HG02610 (cell line): ENCODE measurements around the gene NAV3.

ENCODE experiments used
- ATAC-seq: cut with Tn5 transposase; IDR thresholded peaks from one replicate; pipeline ENCODE4 v1.9.1; 2021; ENCODE audit warnings: mild to moderate bottlenecking, moderate library complexity; ENCODE audit not compliant: unreplicated experiment

The NAV3 gene, protein sequence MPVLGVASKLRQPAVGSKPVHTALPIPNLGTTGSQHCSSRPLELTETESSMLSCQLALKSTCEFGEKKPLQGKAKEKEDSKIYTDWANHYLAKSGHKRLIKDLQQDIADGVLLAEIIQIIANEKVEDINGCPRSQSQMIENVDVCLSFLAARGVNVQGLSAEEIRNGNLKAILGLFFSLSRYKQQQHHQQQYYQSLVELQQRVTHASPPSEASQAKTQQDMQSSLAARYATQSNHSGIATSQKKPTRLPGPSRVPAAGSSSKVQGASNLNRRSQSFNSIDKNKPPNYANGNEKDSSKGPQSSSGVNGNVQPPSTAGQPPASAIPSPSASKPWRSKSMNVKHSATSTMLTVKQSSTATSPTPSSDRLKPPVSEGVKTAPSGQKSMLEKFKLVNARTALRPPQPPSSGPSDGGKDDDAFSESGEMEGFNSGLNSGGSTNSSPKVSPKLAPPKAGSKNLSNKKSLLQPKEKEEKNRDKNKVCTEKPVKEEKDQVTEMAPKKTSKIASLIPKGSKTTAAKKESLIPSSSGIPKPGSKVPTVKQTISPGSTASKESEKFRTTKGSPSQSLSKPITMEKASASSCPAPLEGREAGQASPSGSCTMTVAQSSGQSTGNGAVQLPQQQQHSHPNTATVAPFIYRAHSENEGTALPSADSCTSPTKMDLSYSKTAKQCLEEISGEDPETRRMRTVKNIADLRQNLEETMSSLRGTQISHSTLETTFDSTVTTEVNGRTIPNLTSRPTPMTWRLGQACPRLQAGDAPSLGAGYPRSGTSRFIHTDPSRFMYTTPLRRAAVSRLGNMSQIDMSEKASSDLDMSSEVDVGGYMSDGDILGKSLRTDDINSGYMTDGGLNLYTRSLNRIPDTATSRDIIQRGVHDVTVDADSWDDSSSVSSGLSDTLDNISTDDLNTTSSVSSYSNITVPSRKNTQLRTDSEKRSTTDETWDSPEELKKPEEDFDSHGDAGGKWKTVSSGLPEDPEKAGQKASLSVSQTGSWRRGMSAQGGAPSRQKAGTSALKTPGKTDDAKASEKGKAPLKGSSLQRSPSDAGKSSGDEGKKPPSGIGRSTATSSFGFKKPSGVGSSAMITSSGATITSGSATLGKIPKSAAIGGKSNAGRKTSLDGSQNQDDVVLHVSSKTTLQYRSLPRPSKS (N-terminal part only)

DNA sequence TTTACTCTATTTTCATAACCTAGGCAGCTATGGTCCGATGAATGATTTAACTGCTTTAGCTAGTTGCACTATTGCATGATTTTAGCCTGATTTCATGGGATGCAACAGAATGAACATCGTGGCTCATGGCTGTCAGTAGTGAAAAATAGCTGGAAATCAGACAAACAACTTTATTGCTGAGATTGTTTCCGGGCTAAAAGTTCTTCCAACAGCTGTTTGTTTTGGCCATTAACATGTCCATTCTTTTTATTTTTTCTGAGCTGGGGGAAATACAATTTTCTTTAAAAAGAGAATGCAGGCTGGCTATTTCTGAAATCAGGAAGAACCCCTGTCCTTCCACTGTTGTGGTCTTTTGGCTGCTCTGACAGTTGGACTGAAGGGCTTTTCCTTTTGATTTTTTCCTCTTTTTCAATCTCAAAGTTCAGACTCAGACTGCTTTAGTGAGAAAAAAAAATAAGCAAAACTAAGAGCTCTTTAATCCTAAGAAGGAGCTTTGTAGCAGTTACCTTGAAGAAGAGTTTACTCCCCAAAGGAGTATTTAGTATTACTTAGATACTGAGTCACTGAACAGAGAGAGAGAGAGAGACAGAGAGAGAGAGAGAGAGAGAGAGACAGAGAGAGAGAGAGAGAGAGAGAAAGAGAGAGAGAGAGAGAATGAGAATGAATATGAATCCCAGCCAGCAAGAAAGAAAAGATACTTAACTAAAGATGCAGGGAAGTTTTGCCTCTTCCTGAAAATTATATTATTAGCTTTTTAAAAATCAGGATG lies at the start of gene NAV3:
TSS of gene NAV3 (plus strand) at position 312 of the 769 bp plus-strand sequence. CDS start 568 bp downstream, outside the sequence.
- ATAC-seq: no peak

DNA sequence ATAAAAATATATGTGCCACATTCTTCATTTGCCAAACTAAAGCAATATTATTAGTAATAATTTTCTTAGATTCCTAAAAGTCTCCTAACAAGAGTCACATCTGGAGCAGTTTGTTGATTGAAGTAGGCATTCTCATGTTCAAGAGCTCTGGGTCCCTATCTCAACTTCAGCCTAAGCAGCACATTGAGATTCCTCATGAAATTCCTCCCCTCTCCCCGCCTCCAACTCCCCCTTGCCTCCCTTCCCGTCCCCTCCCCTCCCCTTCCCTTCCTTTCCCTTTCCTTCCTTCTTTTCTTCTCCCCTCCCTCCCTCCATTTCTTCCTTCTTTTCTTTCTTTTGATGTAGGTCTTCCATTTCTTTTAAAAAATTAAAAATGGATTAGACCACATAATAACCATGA lies 48.7 kb upstream of the NAV3 start:
- no peak for ATAC-seq

DNA sequence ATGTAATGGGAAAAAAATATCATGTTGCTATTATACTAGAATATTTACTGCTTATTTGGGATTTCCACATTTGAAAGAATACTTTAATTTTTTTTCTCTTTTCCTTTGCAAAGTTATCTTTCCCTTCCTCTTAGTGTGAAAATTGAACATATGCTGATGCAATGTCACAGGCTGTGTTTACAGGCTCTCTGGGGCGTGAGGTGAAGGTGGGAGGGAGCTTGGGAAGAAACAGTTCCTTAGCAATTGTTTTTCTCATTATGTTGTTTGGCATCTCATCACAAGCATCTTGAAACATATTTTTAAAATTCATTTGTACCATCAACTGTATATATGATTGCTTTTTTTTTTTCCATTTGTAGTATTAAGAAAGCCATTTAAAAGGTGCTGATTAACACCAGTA lies 47.9 kb upstream of the NAV3 start:
- no peak for ATAC-seq

DNA sequence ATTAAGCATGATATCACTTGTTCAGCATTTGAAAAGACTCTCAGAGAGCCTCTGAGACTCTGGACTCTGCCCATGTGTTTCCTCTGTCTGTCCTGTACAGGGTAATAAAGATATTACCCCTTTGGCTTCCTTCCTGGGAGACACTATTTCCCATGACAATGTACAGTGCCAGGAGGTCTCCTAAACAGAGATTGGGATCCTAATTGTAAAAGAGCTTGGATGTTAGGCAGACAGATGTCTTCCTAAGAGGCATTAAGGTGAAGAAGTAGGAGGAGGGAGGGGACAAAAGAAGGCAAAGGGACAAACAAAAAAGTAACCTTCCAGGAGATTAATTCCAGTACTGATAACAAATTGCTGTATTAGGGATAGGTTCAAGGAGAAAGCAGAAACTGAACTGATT lies 45.5 kb upstream of the NAV3 start:
- no peak for ATAC-seq

DNA sequence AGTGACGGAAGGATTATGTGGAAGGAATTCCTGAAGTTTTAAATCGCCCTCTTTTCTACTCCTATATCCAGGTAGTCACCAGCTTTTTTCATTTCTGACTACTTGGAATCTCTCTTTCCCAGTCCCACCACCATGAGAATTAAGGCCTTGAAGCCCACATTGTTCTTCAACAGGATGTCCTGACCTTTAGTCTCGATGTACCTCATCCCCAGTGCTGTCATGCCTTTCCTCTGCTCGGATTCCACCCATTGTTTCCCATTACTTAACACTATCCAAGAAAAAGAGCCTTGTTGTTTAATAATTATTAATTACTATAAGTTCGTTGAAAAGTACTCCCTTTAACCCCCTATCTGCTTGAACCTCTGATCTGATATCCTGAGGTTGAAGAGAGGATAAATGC lies 44.0 kb upstream of the NAV3 start:
- no peak for ATAC-seq

DNA sequence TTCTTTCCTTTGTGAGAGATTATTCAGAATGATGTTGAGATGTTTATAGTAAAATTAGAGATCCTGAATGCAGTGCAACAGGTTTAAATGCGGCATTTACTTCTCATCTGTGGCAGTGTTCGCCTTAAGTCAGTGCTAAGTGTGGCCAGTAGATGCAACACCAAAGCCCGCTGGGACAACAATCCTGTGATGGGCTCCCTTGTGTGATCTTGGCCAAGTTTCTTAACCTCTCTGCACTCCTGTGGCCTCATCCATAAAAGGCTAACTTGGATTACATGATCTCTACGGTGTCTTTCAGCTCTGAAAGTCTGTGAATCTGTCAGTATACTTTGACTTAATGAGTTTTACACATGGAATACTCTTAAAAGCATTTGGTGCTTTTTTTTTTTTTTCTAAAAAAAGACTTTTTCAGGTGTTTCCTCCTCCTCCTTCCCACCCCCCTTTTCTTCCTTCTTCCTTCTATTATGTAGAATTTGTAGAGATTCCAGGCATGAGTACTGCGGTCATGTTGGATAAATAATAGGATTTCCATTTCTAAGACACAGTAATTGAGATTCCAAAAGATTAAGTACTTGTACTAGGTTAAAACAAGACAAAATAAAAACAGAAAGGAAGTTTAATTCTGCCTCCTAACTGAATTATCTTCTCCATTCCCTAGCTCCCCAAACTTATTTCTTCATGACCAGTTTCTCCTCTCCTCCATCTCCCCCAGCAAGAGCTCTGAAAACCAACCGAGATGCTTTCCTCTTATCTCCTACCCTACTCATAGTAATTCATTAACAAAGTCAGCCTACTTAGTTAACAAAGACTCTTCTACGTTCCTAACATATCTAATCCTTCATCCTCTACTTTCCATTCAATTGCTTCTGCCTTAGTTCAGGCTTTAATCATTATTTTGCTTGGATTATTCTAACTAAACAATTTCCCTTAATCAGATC lies 42.2 kb upstream of the NAV3 start:
- no peak for ATAC-seq

DNA sequence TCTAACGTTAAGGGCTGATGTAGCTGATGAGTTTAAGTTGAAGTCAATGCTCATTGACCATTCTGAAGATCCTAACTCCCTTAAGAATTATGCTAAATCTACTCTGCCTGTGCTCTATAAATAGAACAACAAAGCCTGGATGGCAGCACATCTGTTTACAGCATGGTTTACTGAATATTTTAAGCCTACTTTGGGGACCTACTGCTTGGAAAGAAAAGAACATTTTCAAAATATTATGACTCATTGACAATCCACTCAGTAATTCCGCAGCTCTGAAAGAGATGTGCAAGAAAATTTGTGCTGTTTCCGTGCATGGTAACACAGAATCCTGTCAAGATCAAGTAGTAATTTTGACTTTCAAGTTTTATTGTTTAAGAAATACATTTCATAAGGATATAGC lies 35.0 kb upstream of the NAV3 start:
- ATAC-seq: no peak

DNA sequence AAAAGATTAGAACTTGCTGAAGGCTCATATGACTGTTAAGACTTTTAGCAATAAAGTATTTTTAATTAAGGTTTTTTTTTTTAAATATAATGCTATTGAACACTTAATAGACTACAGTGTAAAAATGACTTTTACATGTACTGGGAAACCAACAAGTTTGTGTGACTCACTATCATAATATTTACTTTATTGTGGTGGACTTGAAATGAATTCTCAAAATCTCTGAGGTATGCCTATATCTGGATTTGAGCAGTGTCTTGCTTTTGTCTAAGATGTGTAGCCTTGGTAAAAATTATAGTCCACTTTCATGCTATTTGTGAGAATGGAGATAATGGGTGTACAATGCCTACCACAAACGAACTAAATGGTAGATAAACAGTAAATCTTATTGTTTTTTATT lies 33.9 kb upstream of the NAV3 start:
- ATAC-seq: no peak

DNA sequence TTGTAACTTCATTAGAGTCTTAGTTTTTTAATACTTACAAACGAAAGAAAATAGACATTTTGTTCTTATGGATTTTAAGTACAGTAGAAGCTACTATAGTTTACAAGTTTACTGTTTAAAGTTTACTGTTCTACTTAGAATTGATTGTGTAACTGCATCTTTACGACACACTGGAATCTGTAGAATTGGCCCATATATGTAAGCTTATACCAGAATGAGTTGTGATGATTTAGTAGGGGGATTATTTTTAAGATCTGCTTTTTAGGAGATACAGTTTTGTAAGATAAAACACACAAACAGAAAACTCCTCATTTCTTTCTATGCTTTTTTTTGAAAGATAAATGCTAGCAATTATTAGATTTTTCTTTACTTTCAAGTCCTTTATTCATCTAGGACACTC lies 30.2 kb upstream of the NAV3 start:
- ATAC-seq: no peak

DNA sequence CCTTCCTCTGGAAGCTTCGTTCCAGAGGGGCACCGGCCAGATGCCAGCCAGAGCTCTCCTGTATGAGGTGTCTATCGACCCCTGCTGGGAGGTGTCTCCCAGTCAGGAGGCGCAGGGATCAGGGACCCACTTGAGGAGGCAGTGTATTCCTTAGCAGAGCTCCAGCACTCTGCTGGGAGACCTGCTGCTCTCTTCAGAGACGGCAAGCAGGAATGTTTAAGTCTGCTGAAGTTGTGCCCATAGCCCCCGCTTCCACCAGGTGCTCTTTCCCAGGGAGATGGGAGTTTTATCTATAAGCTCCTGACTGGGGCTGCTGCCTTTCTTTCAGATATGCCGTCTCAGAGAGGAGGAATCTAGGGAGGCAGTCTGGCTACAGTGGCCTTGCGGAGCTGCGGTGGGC lies 22.2 kb upstream of the NAV3 start:
- no peak for ATAC-seq

DNA sequence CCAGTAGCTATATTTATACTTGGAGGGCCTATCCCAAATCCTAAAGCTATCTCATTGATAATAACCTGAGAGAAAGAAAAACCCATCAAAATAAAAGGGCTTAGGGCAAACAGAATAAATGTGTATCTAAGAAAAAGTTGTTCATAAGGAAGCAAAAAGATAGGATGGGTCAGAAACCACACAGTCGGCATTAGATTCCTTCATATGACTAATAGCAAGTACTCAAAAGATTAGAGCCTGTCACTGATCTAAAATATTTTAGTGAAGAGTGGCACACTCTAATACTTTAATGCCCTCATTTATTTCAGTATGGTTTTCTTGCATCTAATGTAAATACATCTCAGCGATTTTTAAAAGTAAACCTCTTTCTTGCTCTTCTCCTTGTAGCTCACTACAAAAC lies 17.1 kb upstream of the NAV3 start:
- ATAC-seq: no peak

DNA sequence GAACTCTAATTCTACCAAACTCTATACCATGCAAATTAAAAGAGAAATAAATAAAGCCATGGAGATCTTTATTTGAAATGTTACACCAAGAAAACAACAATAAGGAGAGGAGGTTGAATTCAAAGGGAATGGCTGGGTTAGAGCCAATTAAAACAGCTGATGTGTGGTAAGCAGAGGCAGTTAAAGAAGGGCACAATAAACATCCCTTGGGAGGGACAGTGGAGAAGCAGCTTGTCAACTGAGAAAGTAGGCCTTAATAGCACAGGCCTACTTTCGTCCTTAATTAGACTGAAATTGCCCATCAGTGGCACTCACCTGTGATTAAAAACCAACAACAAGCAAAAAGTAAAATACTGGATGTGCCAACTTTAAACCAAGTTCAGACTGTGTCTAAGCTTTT lies 16.3 kb upstream of the NAV3 start:
- ATAC-seq: no peak

DNA sequence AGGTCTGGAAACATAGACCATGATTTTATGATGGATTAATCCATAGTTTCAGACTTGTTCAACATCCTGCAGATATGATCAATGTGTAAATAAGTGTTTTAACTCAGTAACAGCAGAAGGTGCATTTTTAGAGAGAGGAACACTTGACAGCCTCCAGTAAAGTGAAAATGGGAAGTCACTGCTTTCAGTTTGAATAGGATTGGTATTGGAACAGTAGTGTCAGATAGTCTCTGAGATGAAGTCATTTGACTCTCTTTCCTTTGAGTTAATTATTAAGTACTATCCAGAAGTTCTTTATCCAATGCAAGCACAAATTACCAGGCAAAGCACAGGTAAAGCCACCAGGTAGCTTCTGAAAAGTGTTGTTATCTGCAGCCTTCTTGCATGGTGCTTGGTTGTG lies 14.5 kb upstream of the NAV3 start:
- peak; percentile 98 for ATAC-seq

DNA sequence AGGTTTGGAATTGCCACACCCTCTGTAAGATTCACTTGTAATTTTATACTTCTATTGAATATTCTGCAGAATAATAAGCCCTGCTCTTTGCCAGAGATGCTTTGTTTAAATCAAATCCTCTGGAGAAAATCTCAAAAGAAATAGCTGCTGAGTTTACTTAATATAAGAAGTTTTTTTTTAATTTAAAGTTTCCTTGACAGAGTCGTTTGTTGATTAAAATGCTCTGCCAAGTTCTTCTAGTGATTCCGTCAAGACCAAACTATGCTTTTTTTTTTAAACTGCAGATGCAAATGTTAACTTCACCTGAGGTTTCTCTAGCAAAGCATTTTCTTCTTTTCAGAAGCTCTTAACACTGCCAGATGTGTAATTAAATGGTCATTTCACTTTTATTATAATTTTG lies 13.4 kb upstream of the NAV3 start:
- ATAC-seq: no peak

DNA sequence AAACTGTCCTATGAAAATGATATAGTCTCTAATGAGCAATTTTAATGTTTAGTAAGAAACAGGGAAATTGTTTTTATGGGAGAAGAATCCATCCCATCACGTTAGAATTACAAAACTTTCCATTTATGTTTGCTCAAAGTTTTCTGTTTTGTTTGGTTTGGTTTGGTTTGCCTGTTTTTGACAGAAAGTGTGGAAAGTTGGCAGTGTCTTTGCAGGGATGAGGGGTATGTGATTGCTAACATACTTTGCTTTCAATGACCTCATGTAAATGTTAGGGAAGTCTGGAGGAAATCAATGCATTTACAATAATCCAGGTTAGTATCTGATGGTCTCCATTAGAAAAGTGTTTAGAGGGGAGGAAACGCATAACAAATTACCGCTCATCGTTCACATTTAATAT lies 12.3 kb upstream of the NAV3 start:
- ATAC-seq: no peak

DNA sequence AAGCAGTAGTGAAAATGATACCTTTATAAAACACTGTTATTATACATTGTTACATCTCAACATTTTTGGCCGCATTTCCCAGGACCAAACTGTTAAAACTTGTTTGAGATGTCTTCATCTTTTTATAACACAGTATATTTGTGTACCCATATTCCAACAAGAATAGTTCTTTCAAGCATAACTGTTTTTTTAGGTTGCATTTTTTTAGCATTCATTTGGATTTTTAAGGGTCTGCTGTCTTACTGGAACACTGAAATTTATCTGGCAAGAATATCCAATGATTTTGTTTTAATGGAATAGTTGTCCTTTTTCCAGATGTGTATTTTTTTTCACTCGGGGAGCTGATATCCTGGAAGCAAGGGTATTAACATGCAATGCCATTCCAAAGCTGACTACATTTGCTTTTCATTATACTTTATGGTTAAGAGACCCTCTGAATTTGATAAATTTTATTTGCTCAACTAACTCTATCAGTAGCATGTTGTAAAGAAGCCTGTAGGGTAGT lies 8.9 kb upstream of the NAV3 start:
- ATAC-seq: no peak

DNA sequence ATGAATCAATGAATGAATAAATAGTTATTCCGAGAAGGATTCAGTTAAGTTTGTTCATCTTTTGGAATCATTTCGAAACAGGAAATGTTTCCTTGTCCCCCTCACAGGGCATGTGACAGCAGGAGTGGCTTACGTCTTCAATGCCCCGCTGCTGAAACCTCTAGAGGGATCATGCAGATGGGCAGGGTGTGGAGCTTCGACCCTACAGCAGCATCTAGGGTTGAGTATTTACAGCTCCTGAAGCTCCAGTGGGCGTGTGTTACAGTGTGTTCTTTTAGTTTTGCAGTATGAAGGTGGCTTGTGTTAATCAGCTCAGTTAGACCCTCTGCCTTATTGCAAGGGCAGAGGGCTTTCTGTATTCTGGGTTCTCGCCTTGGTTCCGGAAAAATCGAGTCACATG lies 2.6 kb downstream of the NAV3 start:
- no peak for ATAC-seq

DNA sequence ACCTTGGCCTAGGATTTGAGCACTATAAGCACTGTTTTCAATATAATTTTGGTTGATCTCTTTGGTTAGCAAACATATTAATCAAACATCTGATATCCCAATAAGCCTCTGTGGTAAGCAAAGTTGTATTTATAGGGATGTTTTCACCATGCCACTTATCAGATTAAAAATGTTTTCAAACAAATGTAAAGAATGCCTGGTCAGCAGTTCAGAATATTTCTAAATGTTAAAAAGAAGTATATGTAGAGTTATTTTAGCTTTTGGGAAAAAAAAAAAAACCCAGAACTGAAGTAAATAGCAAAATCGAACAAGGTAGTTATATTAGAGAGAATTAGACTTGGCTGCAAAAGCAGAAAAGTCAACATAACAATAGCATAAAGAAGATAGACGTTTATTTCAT lies 3.9 kb downstream of the NAV3 start:
- no peak for ATAC-seq

DNA sequence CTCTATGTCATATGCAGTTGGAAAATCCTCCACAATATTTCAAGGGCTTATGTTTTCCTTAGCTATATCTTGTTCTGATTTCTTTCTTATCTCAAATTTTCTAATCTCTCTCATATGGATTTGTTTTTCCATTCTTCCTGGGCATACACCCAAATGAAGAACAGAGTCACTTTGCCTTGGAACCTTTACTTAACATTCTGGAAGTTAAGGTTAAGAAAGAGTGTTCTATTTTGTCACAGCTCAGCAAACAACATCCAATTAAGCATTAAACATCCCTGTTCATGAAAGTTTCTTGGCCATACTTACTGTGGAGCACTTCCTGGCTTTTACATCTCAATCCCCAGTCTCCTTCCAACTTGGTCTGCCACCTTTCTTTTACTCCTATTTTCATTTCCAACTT lies 5.3 kb downstream of the NAV3 start:
- ATAC-seq: no peak

DNA sequence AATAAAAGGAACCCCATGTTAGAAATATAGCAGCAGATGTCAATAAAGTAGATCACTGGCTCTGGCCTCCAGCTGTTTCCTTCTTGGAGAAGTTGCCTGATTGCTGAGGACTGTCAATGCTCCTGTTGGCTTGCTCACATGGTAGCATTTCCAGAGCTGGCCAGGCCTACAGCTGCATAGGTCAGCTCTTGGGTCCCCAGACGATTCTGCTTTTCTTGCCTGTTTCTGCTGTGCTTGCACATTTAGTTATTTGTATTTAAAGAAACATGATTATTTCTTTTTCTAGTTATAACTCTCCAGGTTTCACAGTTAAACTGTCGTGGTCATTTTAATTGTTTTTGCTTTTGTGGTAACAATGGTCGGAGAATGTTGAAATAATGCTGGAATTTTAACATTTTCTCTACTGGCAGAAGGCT lies 7.2 kb downstream of the NAV3 start:
- ATAC-seq: no peak
